Measurements from ENCODE around the gene ADGRG3. TPM values are rescaled to one million over a fixed set of nuclear protein-coding genes. Genes with fewer than 3 reads are reported as not detected.

Gene ADGRG3
- total and polyA plus RNA-seq, 2 of the 8 experiments (the other 6 are each of a cell fraction or from before 2014, with no cell fraction given) = 0.28 to 0.98 TPM

DNA sequence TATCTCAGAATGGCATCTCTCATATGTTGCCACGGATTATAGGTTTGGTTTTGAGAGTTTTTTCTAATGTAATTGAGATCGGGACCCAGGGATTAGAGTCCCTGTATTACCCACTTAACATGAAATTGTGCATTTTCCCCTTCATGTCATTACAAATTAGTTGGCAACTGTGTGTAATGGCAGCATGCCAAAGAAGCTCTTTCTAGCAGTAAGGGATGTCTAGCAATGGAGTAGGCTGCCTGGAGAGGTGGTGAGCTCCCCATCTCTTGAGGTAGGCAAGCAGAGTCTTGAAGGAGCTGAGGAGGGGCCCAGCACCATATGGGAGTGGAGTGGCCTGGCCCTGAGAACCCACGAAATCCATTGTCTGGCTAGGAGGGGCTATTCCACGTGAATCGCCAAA lies 57.4 kb downstream of the ADGRG3 start (continued):
- no peak for TF ChIP-seq KDM5A (IDR thresholded peaks at IDR 0.05; ENCODE audit: low read length)
- no peak for TF ChIP-seq NRF1 (IDR thresholded peaks at IDR 0.05; ENCODE audit: low read depth, low read length)
- TF ChIP-seq POU5F1 (IDR thresholded peaks at IDR 0.05; ENCODE audit: low read depth, low read length) = no peak
- no peak for TF ChIP-seq CBX5 (IDR thresholded peaks at IDR 0.05; ENCODE audit: low read depth, low read length)
- TF ChIP-seq SRF (IDR thresholded peaks at IDR 0.05; ENCODE audit: low read depth, low read length) = no peak
- TF ChIP-seq SP4 (IDR thresholded peaks at IDR 0.05; ENCODE audit: low read length) = no peak
